GM12892 (cell line): ENCODE measurements around the gene ESF1.

ENCODE experiments used
- POLR2A ChIP-seq: IDR thresholded peaks from 2 replicates; pipeline ENCODE4 v1.6.1; 2011; ENCODE audit warnings: low read depth, low read length, control low read depth
- TAF1 ChIP-seq: IDR thresholded peaks from 2 replicates; pipeline ENCODE4 v1.6.1; 2011; ENCODE audit warnings: low read depth, mild to moderate bottlenecking, control low read depth, low read length, borderline replicate concordance

GRCh38 chr20:13718171-13718570 is 66.5 kb downstream of the ESF1 start:
- no peak for TF ChIP-seq TAF1
- TF ChIP-seq POLR2A = no peak
